Liver (tissue), 3 donors: ENCODE data around the gene GCNT1.

Experiments
- EGR1 ChIP-seq, 2 donors: IDR thresholded peaks; 2 replicates each; pipeline ENCODE4 v1.6.1; 2016 to 2018; ENCODE audit warnings: antibody characterized with exemption in 2 of 2, low read depth in 2 of 2
- RAD21 ChIP-seq, 2 donors: IDR thresholded peaks; 2 replicates each; pipeline ENCODE4 v1.6.1; 2016; ENCODE audit warnings: antibody characterized with exemption in 2 of 2, mild to moderate bottlenecking in 2 of 2
- TAF1 ChIP-seq: conservative IDR thresholded peaks from 2 replicates; pipeline ENCODE4 v1.6.1; 2016; ENCODE audit warnings: antibody characterized with exemption, mild to moderate bottlenecking
- YY1 ChIP-seq: IDR thresholded peaks from 2 replicates; pipeline ENCODE4 v1.6.1; 2016; ENCODE audit warnings: antibody characterized with exemption, mild to moderate bottlenecking
- TF ChIP-seq, protein P1 (sequence below): fragments of 150-350 bp; IDR thresholded peaks from 2 replicates; pipeline ENCODE4 v1.5.1; 2017; ENCODE audit warnings: improper control_type of control experiment, low read depth, low read length; ENCODE audit not compliant: missing input control
- donor health status: healthy.
- donor health status: healthy.

DNA sequence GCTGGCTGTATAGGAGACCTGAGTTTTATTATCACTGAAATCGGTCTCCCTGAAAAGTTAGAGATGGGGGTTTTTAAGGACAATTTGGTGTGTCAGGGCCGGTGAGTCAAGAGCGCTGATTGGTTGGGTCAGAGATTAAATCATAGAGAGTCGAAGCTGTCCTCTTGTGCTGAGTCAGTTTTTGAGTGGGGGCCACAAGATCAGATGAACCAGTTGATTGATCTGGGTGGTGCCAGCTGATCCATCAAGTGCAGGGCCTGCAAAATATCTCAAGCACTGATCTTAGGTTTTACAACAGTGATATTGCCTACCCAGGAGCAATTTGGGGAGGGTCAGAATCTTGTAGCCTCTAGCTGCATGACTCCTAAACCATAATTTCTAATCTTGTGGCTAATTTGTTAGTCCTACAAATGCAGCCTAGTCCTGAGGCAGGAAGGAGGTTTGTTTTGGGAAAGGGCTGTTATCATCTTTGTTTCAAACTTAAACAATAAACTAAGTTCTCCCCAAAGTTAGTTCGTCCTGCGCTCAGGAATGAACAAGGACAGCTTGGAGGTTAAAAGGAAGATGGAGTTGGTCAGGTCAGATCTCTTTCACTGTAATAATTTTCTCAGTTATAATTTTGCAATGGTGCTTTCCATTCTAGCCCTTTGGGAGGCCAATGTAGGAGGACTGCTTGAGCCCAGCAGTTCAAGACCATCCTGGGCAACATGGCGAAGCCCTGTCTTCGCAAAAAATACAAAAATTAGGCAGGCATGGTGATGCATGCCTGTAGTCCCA, 33.1 kb upstream of the GCNT1 start:
- TF ChIP-seq TAF1, result no peak
- TF ChIP-seq, protein P1, sequence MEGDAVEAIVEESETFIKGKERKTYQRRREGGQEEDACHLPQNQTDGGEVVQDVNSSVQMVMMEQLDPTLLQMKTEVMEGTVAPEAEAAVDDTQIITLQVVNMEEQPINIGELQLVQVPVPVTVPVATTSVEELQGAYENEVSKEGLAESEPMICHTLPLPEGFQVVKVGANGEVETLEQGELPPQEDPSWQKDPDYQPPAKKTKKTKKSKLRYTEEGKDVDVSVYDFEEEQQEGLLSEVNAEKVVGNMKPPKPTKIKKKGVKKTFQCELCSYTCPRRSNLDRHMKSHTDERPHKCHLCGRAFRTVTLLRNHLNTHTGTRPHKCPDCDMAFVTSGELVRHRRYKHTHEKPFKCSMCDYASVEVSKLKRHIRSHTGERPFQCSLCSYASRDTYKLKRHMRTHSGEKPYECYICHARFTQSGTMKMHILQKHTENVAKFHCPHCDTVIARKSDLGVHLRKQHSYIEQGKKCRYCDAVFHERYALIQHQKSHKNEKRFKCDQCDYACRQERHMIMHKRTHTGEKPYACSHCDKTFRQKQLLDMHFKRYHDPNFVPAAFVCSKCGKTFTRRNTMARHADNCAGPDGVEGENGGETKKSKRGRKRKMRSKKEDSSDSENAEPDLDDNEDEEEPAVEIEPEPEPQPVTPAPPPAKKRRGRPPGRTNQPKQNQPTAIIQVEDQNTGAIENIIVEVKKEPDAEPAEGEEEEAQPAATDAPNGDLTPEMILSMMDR, result no peak
- no peak for TF ChIP-seq EGR1 (IDR thresholded peaks at IDR 0.05; ENCODE audit: low read depth in 2 of 2)
- TF ChIP-seq YY1, result no peak
- no peak for TF ChIP-seq RAD21 (IDR thresholded peaks at IDR 0.05)
